SKM-1 treated with dmso at 0.1 percent for 144 hours (cell line): Measurements from ENCODE around the gene DLG2.

Experiments
- DNase-seq: peaks from one replicate; lab custom pipeline; 2025; ENCODE audit not compliant: unreplicated experiment; lab: John Stamatoyannopoulos, UW

DLG2 gene

DNA sequence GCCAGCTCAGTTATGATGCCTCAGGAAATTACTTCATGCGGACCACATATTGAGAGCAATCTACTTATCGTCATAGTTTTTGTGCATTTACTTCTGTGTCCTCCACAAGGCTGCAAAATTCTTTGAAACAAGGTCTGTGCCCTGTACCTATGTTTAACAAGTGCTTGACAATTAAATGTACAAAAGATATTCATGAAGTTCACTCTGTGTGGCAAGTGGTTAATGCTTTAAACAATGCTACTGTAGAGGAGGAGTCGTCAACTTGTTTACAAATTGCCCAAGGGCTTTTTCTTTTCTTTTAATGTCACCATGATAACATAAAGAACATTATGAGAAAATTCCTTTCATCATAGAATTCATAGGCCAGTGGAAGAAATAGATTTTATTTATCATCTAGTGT is 1469.5 kb downstream of the DLG2 start:
- DNase-seq = no peak

DNA sequence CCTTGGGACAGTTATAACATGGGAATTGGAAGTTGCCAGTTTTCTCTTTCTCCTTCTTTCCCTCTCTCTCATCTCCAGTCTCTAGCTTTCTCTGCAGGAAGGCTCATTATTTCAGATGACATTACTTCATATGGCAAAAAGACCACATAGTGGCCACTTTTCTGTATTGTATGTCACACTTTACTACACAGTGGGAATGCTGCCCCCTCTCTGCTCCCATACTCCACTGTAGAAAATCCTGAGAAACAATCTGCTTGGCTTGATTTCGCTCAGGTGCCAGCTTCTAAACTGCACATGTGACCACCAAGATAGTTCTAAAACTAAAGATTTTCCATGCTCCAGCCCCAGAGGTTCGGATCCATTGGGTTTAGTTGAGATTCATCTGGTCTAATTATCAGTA is 1480.3 kb downstream of the DLG2 start:
- DNase-seq = no peak

DNA sequence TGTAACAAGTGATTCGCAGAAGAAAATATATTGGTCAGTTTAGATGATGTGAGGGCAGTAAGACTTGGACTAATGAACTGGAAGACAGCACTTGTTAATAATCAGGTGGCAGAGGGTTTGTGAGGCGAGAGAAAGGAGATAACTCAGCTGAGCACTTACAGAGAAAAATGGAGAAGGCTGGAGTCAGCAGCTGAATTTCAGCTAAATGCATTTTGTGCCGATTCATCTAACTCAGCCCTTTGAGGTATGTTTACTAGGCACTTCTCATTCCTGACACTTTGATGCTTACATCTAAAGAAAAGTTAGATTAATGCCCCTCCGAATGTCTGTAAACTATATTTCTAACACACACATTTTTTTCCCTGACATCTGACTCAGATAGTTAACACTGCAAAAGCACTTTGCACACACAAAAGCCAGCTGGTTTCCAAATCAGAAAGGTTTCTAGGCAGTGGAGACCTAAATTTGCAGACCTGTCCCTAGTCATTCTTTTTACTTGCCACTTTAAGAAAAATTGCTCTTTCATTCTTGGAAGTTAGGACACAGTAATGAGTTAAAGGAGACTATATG is 1481.4 kb downstream of the DLG2 start:
- DNase-seq = no peak

DNA sequence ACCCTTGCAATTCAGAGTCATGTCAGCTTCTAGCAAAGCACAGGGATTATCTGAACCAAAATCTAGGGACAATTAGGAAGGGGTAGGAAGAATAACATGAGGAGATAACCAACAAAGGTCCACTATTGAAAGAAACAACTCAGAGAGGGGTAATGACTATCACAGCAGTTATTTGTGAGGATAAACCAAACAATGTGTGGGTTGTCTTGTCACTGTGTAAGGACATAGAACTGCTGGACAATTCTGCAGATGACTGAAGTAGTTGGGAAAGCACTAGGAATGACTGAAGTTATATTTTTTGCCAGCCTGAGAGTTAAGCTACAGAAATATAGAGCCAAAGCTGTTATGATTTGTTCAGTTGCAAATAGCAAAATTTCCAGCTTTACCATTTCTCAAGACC is 1482.6 kb downstream of the DLG2 start:
- no peak for DNase-seq

DNA sequence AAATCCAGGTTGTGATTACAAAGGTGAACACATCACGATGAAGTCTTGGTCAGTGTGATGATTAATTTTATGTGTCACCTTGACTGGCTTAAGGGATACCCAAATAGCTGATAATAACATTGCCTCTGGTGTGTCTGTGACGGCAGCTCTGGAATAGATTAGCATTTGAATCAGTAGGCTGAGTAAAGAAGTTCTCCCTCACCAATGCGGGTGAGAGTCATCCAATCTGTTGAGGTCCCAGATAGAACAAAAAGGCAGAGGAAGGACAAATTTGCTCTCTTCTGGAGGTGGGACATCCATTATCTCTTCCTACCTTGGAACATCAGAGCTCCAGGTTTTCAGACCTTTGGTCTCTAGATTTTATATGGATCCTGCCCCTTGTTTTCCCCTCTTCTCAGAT is 1484.7 kb downstream of the DLG2 start:
- no peak for DNase-seq

DNA sequence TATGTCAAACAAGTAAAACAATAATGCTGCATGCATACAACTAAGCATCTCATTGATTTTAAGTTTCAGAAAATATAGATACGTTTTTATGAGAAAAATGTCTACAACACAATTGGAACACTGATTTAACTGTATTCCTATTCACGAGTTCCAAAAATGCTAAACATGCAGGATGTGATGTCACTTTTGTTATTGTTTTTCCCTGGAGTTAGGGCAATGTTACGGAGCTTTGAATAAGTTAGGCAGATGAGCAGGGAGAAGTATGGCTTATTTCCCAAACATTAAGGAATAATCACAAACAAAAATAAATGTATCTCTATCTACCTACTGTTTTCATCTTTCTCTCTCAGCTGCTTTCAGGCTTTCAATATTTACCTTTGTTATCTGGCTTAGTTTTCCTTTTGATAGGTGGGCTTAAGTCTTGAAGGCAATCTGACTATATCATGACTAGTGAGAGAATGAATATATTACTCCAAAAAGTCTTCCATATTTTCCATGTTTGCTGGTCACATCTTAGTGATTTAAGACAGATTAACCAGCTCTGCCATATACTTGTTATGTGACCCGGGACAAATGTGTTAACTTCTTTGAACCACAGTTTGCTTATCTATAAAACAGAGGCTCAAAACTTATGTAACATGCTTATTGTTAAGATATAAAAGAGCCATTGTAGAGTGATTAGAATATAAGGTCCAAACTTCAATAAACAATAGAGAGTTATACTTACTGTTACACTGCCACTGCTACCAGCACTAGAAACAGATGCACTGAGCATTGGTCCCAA is 1486.6 kb downstream of the DLG2 start:
- DNase-seq = no peak

DNA sequence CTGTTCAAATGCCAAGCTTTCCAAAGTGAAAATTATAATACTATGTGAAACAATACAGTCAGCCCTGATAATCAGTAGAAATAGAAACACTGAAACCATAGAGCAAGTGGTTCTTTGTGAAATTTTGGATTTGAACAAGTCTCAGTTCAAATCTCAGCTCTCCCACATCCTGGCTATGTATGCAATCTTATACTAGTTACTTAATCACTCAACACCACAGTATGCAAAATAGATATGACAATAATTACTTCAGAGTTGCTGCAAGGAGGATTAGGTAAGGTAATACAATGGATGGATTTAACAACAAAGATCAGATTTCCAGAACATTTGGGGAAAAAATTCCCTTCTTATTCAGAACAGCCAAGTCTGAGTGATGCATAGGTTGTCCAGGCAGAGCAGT is 1489.2 kb downstream of the DLG2 start:
- no peak for DNase-seq

DNA sequence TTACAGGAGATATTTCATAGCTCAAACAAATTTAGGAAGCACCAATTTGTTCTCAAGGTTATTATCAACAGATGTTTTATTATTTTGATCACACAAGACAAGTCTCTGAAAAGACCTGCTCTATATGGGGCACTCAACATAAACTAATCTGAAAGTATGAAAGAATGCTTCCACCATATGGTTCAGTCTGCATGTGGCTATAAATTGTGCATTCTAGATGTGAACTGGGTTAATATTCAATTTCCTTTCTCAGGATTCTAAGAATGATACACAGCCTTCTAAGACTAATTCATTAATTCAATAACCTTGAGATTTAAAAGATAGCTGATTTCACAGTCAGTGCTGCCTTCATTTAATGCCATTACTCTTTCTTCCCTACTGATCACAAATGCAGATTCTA is 1489.6 kb downstream of the DLG2 start:
- no peak for DNase-seq

DNA sequence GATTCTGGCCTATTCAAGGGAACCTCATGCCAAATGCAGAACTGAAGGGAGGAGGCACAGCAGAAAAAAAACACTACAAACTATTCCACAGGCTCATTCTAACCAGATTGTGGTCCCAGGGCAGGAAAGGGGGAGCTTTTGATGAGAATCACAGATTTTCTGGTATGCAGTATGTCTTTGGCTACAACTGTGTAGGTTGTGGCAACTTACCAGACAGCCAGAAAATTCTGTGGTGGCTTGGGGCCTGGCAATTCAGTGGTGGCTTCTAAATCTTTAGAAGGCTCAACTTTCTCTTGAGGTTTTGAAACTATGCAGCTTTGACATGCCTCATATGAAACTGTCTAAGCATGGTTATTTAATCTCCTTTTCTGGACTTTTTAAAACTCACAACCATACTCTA is 1490.2 kb downstream of the DLG2 start:
- DNase-seq = no peak

DNA sequence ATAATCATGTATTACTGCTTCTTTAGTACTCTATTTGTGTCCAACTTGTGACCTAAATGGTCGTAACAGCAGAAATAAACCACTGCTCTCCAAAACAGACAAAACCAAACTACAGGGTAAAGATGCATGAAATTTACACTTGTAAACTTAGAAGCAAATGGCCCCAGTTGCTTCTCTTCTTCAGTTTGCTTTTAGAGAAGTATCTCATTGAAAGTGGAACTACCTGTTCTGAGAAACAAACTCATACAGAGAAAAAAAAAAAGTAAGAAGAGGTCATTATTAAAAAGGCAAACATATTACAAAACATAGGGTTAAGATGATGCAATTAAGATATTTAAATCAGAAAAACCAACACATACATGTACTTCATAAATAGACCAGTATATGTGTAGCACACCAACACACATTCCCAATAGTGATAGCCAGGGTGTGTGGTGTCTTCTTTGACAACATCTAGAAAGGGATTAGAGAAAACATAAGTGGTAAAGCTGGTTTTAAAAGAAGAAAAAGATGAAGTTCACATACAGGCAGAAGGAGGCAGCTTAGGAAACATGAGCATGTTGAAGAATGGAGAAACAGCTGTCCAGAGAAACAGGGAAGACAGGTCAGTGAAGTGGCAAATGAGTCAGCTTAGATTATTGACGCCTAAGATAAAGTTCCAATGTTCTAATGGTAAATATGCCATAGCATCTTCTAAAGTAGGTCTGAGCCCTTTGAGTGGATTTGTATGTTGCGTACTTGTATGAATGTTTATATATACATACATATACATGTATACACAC is 1496.3 kb downstream of the DLG2 start:
- DNase-seq = no peak

DNA sequence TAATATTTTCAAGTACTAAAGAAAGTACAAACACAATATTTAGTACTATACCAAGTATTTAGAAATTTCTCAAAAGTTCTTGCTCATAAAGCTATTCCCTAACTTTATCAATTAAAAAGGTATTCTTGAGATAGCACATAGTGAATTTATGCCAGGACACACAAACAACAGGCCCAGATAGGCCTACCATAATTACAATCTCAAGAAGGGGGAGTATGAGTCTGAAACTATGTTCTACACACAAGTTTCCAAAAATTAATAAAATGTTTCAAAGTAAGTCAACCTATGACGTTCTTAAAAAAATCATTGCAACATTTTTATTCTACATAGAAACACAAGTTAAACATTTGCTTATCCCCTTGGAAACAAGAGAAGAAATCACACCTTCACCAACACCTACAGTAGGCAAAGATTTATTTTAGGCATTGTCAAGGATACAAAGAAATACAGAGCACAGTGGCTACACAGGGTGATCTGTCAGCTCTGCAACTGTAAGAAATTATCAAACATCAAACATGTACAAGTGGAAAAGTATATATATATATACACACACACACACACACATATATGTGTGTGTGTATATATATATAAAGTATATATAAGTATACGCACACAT is 1497.1 kb downstream of the DLG2 start:
- DNase-seq = no peak

DNA sequence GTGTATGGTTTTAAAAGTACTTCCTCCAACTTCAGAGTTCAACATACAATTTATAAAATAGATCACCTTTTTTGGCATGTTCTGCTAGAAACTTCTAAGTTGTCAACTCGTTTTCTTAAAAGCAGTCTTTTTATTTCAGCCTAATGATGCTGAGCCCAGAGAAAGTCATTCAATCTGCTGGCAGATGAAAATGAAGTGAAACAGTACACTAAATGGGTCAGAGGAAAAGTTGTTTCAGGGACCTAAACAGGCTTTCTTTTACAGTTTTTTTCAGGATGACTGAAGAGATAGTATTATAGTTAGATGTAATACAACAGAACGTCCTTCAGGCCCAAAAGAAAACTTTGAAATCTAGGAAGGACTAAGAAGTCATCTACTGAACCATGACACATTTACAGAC is 1498.3 kb downstream of the DLG2 start:
- no peak for DNase-seq

DNA sequence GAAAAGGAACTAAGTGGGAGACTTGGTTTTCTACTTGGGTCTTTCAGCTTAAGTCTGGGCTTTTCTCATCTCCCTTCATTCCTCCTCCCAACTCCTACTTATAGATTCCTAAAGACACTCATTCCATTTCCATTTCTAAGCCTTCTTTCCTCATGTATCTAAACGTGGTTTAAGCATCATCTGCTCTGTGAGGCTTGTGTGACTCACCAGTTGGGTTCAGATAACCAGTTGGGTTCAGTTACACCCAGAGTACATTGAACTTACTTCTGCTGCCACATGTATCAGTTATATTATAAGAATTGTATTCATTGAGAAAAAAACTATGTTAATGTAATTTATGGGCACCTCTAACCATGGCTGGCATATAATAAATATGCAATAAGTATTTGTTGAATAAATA is 1509.8 kb downstream of the DLG2 start:
- no peak for DNase-seq

DNA sequence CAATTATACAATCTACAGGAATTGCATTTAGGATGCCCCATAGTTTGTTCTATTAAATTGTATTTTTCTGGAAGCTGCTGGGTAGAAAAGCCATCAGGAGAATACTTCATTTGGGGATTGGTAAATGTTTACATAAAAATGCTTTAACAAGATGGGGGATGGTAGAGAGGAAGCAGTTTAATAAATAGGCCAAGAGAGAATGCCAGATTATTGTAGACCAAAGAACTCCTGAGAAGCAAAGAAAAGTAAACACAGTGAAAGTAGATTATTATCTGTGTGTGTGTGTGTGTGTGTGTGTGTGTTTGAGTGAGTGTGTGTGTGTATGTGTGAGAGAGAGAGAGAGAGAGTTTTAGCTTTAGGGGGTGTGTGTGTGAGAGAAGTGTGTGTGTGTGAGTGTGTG is 1520.6 kb downstream of the DLG2 start:
- DNase-seq = no peak

DNA sequence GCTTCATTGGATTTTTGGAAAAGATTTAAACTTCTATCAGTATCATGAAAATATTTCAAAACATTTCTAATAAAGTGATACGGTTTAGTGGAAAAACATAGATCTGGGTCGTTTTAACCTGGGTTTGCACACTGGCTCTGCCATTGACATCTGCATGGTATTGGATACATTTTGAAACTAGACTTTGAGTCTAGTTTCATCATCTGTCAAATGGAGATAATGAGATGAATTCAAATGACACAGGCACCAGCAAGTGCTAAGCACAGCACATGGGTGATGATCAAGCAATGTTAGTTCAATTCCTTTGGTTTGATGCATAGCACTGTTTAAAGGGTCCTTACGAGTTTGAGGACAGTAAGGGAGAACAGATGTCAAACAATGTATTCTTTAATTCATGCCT is 1522.0 kb downstream of the DLG2 start:
- DNase-seq = no peak

DNA sequence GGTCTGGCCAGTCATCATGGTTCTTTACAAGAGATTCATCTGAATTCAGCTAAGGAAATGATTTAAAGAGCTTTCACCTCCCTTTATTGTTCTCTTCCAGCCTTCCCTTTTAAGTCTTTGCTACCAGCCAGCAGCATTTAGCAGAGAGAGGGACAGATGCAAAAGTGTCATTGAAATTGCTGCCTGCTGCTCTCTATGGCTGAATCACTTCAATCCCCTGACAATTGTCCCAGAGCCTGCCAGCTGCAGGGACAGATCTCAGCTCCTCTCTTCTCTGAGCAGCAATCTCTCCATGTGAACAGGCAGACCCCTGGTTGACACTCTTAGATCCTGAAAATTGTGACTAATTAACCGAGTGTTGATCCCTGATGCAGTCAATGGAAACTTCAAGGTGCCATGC is 1524.0 kb downstream of the DLG2 start:
- DNase-seq = no peak

DNA sequence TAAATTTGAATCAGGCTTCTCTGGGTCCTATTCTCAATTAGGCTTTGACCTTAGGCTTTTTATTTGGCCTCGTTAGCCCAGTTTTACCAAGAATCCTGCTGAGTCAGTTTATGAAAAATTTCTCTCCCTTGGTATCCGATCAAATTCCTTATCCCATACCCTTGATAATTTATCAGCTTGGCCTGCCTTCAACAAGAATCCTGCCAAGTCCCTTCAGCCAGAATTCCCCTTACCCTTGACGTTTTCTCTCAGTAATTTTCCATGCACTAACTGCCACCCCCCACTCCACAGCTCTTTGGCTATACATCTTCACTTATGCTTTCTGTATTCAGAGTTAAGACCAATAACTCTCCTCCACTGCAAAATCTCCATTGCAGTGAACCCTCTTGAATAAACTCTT is 1530.0 kb downstream of the DLG2 start:
- no peak for DNase-seq

DNA sequence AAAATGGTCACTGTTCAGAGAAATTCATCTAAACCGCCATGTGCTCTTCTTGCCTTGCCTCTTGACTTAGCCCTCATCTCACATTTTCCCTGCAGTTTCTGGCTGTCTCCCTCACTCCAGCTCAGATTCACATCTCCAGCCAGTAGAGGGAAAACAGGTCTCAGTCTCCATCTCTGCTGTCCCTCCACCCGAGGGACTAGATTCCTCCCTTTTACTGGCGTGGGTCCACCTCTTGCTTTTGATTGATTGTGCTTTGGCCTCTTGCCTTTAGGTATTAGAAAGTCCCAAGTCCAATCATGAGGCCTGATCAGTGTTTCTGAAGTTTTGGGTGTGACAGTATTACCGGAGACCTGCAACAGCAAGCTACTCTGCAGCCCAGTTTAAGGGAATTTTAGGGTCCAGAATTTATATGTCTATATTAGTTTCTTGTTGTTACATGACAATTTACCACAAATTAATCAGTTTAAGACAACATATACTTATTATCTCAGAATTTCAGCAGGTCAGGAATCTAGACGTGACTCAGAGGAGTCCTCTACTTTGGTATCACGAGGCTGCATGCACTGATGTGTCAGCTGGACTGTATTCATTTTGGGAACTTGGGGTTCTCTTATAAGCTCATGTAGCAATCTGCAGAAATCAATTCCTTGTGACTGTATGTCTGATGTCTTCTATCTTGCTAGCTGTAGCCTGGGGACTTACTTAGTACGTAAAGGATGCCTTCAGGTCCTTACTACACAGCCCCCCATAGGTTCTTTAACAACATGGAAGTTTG is 1535.7 kb downstream of the DLG2 start:
- no peak for DNase-seq

DNA sequence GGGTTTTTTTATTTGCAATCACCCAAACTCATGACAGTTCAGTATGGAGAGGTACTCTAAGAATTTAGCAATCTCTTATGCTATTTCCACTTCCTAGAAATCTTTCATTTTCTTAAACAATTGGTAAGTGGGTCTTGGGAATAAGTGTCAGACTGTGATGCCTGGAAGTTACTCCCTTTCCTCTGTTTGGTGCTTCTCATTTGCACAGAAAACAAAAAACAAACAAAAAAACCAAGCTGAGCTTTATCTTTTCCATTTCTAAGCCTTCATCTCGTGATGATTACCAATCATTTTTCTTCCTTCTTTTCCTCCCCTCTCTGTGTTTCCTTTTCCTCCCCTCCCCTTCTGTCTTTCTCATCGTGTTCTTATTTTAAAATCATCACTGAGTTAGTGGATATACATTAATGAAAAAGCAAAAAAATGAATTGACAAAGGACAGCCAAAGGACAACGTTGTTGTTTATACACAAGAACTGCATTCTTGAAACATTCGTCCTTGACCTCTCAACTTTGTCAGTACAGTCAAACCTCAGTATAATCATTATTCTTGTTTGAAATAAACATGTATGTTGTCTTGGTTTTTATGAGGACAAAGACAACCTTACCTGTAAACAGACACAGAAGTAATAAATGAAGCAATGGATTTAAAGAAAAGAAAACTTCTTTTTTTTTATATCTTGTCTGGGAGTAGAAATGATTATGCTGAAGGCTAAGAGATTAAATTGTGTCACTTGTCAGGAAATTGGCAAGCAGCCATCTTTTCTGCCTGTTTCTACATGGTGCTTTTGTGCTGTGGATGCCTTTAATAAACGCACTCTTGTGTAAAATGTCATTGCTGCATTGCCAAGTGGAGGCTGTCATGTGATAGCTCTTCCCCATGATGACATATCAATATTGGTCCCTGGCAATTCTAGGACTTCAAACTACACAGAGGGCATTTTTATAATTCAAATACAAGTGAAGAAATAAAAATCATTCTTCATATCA is 1537.8 kb downstream of the DLG2 start:
- DNase-seq = no peak

DNA sequence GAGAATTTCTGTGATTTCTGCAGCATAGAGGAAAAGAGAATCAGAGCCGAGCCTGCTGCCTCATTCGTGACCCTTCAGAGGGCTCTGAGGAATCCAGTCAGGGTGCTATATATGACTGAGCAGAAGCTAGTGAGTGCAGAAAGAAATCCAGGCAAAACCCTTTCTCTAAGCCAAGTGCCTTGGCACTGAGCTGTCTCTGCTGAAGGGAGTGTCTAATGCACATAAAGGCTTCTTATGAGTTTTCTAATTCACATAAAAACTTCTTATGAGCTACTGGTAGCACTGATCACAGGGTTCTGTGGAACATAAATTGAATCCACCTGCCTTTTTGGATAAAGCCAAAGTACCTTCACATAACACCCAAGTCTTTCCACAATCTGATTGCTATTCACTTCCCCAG is 1555.3 kb downstream of the DLG2 start:
- no peak for DNase-seq
